ENCODE results near the gene BRF1. TPM values are rescaled to one million over a fixed set of nuclear protein-coding genes. Genes with fewer than 3 reads are reported as not detected.

Gene BRF1
- total and polyA plus RNA-seq, 2 donors (not counting 1 experiment from before 2014, with no cell fraction given), result 7.4 to 33.4 TPM

DNA sequence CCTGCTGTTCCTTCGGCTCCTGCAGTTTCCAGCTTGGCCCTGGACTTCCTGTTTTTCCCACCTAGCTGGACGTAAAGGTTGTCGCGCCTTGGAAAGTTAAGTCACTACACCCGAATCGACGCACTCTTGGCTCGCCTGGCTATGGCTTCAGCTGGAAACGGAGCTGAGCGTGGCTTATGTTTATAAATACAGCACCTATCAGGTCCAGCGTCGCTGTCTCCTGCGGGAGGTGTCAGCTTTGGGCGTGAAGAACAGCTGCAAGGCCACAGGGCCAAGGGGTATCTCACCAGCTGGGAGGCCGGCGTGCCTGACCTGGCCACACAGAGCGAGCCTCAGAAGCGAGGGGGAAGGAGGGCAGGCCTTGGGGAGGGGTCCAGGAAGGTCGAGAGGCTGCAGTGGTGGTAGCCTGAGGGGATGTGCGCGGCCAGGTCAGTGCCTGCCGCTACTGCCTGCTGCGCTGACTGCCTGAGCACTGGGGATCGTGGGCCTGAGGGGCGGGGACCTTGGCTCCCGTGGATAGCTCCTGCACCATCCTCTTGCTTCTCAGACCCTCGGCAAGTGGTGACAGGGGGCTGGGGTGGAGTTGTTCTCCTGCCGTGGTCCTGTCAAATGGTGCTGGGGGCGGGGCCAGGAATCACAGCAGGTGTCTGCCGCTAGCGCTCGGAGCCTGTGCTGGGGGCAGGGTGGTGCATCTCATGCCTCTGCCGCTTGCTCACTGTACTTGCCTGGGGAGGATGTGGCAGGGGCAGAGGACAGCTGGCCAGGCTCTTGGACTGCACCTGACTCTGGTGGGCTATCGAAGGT, 26.3 kb upstream of the BRF1 start:
- H3K4me2 ChIP-seq (ENCODE audit: extremely low read depth, insufficient read depth, low read length), result no peak overlapping the region
- H3K79me2 ChIP-seq (ENCODE audit: control insufficient read depth, insufficient read depth, low read length), result peaks cover 19% of the 10 kb centered on the region
- TF ChIP-seq CTCF (conservative IDR thresholded peaks at IDR 0.05 in 1 of 2, IDR thresholded peaks at IDR 0.05 in 1 of 2; ENCODE audit: low read depth in 1 of 2, low read length in 2 of 2) (no peak), EZH2 (IDR thresholded peaks at IDR 0.05; ENCODE audit: low read length, missing control alignments) (no peak)
- no peaks in the 10 kb centered on the region for H3K27me3 ChIP-seq (ENCODE audit: control insufficient read depth, insufficient read depth, low read length)
- no peak overlapping the region for H3K9ac ChIP-seq (ENCODE audit: insufficient read depth, low read length)
- no peak overlapping the region for H3K27ac ChIP-seq (ENCODE audit: insufficient read depth, low read length)
- no peaks in the 10 kb centered on the region for H3K9me3 ChIP-seq (ENCODE audit: control insufficient read depth, insufficient read depth, low read depth, low read length)
- no peak for DNase-seq (ENCODE audit: low read depth in 2 of 2)
- no peak overlapping the region for H2AFZ ChIP-seq (ENCODE audit: low read length)
- H3K4me3 ChIP-seq (replicated peaks in 1 of 4; ENCODE audit: control extremely low read depth in 1 of 4, insufficient read depth in 1 of 4, low read depth in 3 of 4, low read length in 4 of 4), result no peak overlapping the region
- H4K20me1 ChIP-seq (ENCODE audit: control insufficient read depth, extremely low read depth, insufficient read depth, low read length), result no peaks in the 10 kb centered on the region
- H3K4me1 ChIP-seq (ENCODE audit: control insufficient read depth, extremely low read depth, insufficient read depth, low read length), result peaks cover 4% of the 10 kb centered on the region
- H3K36me3 ChIP-seq (ENCODE audit: control insufficient read depth, insufficient read depth, low read length), result no peaks in the 10 kb centered on the region

GRCh38 chr14:105326568-105326867, 25.7 kb upstream of the BRF1 start:
- no peaks in the 10 kb centered on the region for H3K36me3 ChIP-seq (ENCODE audit: control insufficient read depth, insufficient read depth, low read length)
- no peak for DNase-seq (ENCODE audit: low read depth in 2 of 2)
- peaks cover 4% of the 10 kb centered on the region for H3K4me1 ChIP-seq (ENCODE audit: control insufficient read depth, extremely low read depth, insufficient read depth, low read length)
- no peak overlapping the region for H3K4me3 ChIP-seq (replicated peaks in 1 of 4; ENCODE audit: control extremely low read depth in 1 of 4, insufficient read depth in 1 of 4, low read depth in 3 of 4, low read length in 4 of 4)
- H3K79me2 ChIP-seq (ENCODE audit: control insufficient read depth, insufficient read depth, low read length), result peaks cover 19% of the 10 kb centered on the region
- H3K27ac ChIP-seq (ENCODE audit: insufficient read depth, low read length), result no peak overlapping the region
- no peaks in the 10 kb centered on the region for H3K9me3 ChIP-seq (ENCODE audit: control insufficient read depth, insufficient read depth, low read depth, low read length)
- no peak overlapping the region for H2AFZ ChIP-seq (ENCODE audit: low read length)
- no peak overlapping the region for H3K4me2 ChIP-seq (ENCODE audit: extremely low read depth, insufficient read depth, low read length)
- H4K20me1 ChIP-seq (ENCODE audit: control insufficient read depth, extremely low read depth, insufficient read depth, low read length), result no peaks in the 10 kb centered on the region
- H3K27me3 ChIP-seq (ENCODE audit: control insufficient read depth, insufficient read depth, low read length), result no peaks in the 10 kb centered on the region
- TF ChIP-seq EZH2 (IDR thresholded peaks at IDR 0.05; ENCODE audit: low read length, missing control alignments) (no peak), CTCF (conservative IDR thresholded peaks at IDR 0.05 in 1 of 2, IDR thresholded peaks at IDR 0.05 in 1 of 2; ENCODE audit: low read depth in 1 of 2, low read length in 2 of 2) (no peak)
- no peak overlapping the region for H3K9ac ChIP-seq (ENCODE audit: insufficient read depth, low read length)

DNA sequence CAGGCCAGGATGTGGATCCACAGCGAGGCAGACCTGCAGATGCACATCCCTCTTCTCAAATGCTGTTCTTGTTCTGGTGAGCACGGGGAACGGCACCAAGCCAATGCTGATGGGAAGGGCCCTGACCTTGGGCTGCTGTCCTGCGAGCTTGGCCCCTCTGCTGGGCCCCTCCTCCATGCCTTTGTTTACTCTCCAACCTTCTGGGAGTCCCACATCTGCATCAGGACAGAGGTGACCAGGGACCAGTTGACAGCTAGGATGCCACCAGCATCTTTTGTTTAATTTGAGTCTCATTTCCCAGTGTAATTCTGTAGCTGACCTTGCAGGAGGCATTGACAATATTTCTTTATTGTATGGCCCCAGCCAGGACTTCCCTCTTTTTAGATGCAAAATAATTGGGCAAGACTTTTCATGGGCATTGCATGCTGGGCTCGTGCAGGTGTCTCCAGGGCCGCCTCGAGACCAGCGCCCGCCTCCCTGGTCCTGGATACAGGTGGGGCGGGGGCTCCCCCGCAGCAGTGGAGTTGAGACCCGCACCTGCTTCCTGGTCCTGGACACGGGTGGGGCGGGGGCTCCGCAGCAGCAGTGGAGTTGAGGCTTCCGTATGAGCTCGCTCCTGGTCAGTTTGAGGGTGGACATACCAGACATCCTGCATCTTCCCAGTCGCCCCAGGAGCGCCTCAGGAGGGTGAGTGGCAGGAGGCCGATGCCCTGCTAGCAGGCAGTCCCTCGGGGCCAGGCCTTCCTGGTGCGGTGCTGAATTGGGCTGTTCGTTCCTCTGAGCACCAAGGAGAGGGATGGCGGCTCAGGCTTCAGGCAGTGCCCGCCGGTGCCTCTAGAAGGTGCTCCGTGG, 25.1 kb upstream of the BRF1 start:
- H3K27me3 ChIP-seq (ENCODE audit: control insufficient read depth, insufficient read depth, low read length), result no peaks in the 10 kb centered on the region
- H4K20me1 ChIP-seq (ENCODE audit: control insufficient read depth, extremely low read depth, insufficient read depth, low read length), result no peaks in the 10 kb centered on the region
- H3K9ac ChIP-seq (ENCODE audit: insufficient read depth, low read length), result no peak overlapping the region
- peaks cover 19% of the 10 kb centered on the region for H3K79me2 ChIP-seq (ENCODE audit: control insufficient read depth, insufficient read depth, low read length)
- no peaks in the 10 kb centered on the region for H3K9me3 ChIP-seq (ENCODE audit: control insufficient read depth, insufficient read depth, low read depth, low read length)
- H3K27ac ChIP-seq (ENCODE audit: insufficient read depth, low read length), result no peak overlapping the region
- no peak for DNase-seq (ENCODE audit: low read depth in 2 of 2)
- H3K36me3 ChIP-seq (ENCODE audit: control insufficient read depth, insufficient read depth, low read length), result no peaks in the 10 kb centered on the region
- TF ChIP-seq EZH2 (IDR thresholded peaks at IDR 0.05; ENCODE audit: low read length, missing control alignments) (no peak), CTCF (conservative IDR thresholded peaks at IDR 0.05 in 1 of 2, IDR thresholded peaks at IDR 0.05 in 1 of 2; ENCODE audit: low read depth in 1 of 2, low read length in 2 of 2) (no peak)
- H3K4me1 ChIP-seq (ENCODE audit: control insufficient read depth, extremely low read depth, insufficient read depth, low read length), result peaks cover 4% of the 10 kb centered on the region
- H3K4me3 ChIP-seq (replicated peaks in 1 of 4; ENCODE audit: control extremely low read depth in 1 of 4, insufficient read depth in 1 of 4, low read depth in 3 of 4, low read length in 4 of 4), result no peak overlapping the region
- no peak overlapping the region for H2AFZ ChIP-seq (ENCODE audit: low read length)
- no peak overlapping the region for H3K4me2 ChIP-seq (ENCODE audit: extremely low read depth, insufficient read depth, low read length)

All from fibroblast of lung (primary cell).